Cardiac fibroblast (primary cell): ENCODE data around the gene EIF2B4.

Experiments used
- DNase-seq, 2 donors: peaks; one replicate each; pipeline versions ENCODE4 v3.0.0 to v3.0.0-alpha.2; 2010; ENCODE audit warnings: low read depth in 2 of 2
- H3K4me3 ChIP-seq, 2 donors: replicated peaks in 1 of 2; 1 replicate in 1 of 2; 2 replicates in 1 of 2; pipeline ENCODE4 v1.5.1; 2011; ENCODE audit warnings: low read depth in 2 of 2, low read length in 2 of 2, mild to moderate bottlenecking in 2 of 2, moderate library complexity in 1 of 2
- CTCF ChIP-seq: IDR thresholded peaks from one replicate; pipeline ENCODE4 v1.5.1; 2011; ENCODE audit warnings: low read depth, mild to moderate bottlenecking, low read length, inconsistent platforms

The EIF2B4 gene

GRCh38 chr2:27369471-27370025, 590 bp downstream of the EIF2B4 start:
- DNase-seq: peak; percentile 56 to 70
- no peak for TF ChIP-seq CTCF
- peak overlapping the region; percentile 98 to 99 for H3K4me3 ChIP-seq

DNA sequence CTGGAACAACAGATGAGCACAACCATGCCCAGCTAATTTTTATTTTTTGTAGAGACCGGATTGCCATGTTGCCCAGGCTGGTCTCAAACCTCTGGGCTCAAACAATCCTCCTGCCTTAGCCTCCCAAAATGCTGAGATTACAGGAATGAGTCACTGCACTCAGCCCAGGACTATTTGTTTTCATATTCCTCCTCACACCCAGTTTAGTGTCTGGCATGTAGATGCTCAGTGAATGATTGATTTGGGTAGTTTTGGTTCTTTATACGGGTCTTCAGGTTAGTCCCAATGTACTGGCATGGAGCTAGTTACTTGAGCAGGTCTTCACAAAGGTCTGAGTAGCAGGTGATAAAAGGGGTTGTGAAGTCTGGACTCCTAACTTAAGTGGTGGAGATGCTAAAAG, 6.2 kb downstream of the EIF2B4 start:
- no peak for TF ChIP-seq CTCF
- DNase-seq: no peak
- H3K4me3 ChIP-seq: no peak overlapping the region

GRCh38 chr2:27362678-27363420, 7.3 kb downstream of the EIF2B4 start:
- DNase-seq: no peak
- TF ChIP-seq CTCF: no peak
- no peak overlapping the region for H3K4me3 ChIP-seq

- H3K4me3 ChIP-seq: peak within 1 kb of the TSS; percentile 98
- TF ChIP-seq CTCF: no peak
- peak; percentile 97 to 99 for DNase-seq
These were observed 13.6 kb downstream of the EIF2B4 start, which contains the start of gene GTF3C2 for GRCh38 chr2:27356382-27357181. GTF3C2 (minus strand) TSS chr2:27356764; CDS start chr2:27343554, 13,210 bp downstream.

DNA sequence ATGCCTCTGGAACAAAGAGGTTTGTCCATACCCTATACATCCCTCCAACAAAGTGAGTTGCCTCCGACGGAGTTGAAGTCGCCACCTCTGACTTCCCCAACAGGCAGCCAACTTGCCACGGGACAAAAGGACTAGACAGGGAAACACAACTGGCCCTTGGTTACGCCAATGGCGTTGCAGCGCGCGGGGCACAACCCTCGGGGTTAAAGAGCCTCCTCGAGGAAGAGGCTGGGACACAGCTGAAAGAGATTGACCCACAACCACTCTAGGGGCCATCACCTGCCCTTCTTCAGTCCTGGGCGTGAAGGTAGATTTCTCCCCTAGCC, 14.1 kb downstream of the EIF2B4 start:
- TF ChIP-seq CTCF: no peak
- peak; percentile 63 to 64 for DNase-seq
- H3K4me3 ChIP-seq: peak overlapping the region; percentile 98

- no peak for TF ChIP-seq CTCF
- H3K4me3 ChIP-seq: no peak overlapping the region
- no peak for DNase-seq
These were observed 15.6 kb downstream of the EIF2B4 start for GRCh38 chr2:27354597-27354927.
